GM18526 (cell line): ENCODE results near the gene LKAAEAR1.

Source experiments
- POLR2A ChIP-seq: IDR thresholded peaks from 3 replicates; pipeline ENCODE4 v1.6.1; 2011; ENCODE audit not compliant: insufficient read length; ENCODE audit errors: extremely low read depth

The LKAAEAR1 gene

GRCh38 chr20:64077094-64077493, 7.1 kb downstream of the LKAAEAR1 start:
- TF ChIP-seq POLR2A: no peak

GRCh38 chr20:64076061-64076997, 7.9 kb downstream of the LKAAEAR1 start:
- no peak for TF ChIP-seq POLR2A

- no peak for TF ChIP-seq POLR2A
Observed at GRCh38 chr20:64075556-64075955, 8.6 kb downstream of the LKAAEAR1 start.

GRCh38 chr20:64074963-64075362, 9.2 kb downstream of the LKAAEAR1 start:
- no peak for TF ChIP-seq POLR2A

GRCh38 chr20:64074184-64074789, 9.9 kb downstream of the LKAAEAR1 start:
- TF ChIP-seq POLR2A: no peak

- TF ChIP-seq POLR2A: no peak
Observed at GRCh38 chr20:64073476-64074183, 10.6 kb downstream of the LKAAEAR1 start.

GRCh38 chr20:64072498-64073063, 11.6 kb downstream of the LKAAEAR1 start:
- no peak for TF ChIP-seq POLR2A

GRCh38 chr20:64071341-64072332, 12.6 kb downstream of the LKAAEAR1 start:
- peak; percentile 23 for TF ChIP-seq POLR2A

- no peak for TF ChIP-seq POLR2A
Observed at GRCh38 chr20:64070244-64070993, 13.8 kb downstream of the LKAAEAR1 start.

- no peak for TF ChIP-seq POLR2A
Observed at GRCh38 chr20:64069614-64070243, 14.5 kb downstream of the LKAAEAR1 start.

- TF ChIP-seq POLR2A: no peak
Observed at GRCh38 chr20:64069209-64069613, 15.0 kb downstream of the LKAAEAR1 start.

GRCh38 chr20:64068386-64069208, 15.6 kb downstream of the LKAAEAR1 start:
- no peak for TF ChIP-seq POLR2A
